Raji (cell line): ENCODE measurements around the gene MAN1A2.

ENCODE experiments used
- POLR2A ChIP-seq: IDR thresholded peaks from 2 replicates; pipeline ENCODE4 v1.6.1; 2011; ENCODE audit warnings: low read depth, low read length, control low read depth; ENCODE audit not compliant: insufficient read depth

Gene MAN1A2

DNA sequence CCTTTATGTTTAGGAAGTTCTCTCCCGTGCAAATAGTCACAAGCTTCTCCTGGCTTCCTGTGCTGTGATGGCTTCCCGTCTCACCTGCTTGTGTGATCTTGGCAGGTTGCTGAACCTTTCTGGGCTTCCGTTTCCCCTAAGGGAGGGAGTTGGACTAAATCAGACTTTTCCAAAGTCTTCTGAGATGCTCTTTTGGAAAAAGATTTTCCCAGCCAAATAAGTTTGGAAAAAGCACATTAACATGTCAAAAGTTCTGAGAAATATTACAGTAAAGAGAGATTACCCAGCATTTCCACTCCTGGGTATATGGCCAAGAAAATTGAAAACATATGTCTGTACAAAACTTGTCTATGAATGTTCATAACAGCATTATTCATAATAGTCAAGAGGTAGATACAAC is 202.6 kb downstream of the MAN1A2 start:
- no peak for TF ChIP-seq POLR2A

DNA sequence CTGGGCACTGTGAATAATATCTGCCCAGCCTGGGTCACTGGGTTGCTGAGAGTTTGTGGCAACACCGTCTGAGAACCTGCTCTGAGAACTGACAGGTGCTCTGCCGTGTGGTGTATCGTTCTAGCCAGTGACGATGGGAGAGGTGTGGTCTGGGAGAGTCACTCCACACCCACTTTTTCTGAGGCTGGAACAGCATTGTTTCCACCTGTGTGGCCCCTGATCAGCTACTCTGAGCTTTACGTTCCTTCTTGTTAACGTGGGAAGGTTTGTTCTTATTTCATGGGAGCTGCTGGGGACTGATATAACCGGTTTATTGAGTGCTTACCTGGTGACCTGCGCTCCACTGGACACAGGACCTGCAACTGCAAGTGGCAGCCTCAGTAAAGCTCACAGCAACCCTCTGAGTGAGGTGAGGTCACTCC is 203.8 kb downstream of the MAN1A2 start:
- no peak for TF ChIP-seq POLR2A

DNA sequence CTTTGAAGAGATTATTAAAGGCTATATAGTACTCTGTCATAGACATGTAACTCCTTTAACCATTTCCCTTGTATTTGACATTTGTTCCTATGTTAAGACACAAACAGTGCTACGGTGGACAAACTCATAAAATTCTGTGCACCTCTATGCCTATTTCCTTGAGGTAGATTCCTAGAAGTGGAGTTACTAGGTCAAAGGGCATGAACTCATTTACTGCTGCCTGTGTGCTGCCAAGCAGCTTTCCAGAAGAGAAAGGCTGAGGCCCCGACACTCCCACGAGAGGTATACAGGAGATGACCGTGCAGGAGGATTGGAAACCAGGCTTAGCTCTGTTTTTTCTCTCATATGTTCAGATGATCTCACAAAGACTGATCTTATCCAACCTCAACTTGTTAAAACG is 204.2 kb downstream of the MAN1A2 start:
- no peak for TF ChIP-seq POLR2A

DNA sequence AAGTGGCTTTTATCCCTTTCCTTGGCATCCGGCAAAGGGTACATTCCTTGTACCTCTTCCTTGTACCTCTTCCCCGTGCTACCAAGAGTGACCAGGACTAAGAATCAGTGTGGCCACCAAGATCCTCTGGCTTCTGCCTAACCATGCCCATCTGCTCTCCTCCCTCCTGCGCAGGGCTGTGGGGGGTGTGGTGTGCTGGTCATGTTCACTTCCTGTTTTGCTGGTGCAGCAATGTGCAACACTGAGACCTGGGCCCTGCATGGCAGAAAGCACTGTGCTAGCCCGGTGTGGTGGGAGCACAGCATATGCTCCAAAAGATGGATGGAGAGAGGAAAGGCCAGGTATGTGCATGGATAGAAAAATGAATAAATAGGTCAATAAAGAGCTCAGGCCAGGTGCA is 205.3 kb downstream of the MAN1A2 start:
- TF ChIP-seq POLR2A: no peak

DNA sequence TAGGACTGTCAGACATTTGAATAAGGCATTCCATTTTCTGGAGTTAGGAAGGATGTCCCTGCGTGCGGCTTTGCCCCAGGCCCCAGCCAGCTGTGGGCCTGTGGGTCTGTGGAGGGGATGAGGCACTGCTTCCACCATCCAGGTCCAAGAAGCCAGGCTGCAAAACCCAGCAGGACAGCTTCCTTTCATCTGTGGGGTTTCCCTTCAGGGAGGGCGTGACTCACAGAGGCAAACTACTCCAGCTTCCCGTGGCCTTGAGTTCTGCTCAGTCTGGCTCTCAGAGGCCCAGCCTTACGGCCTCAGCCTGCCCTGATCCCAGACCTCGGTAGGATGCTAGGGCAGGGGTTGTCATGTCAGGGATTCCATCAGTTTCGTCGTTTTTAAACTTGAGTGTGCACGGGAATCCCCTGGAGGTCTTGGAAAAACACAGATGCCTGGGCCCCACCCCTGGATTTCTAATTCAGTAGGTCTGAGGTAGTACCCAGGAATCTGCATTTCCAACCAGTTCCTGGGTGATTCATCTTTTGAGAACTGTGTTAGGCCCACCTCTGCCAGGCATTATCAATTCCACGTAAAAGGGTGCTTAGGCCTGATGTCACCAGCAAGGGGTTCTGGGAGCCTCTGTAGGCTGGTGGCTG is 206.3 kb downstream of the MAN1A2 start:
- no peak for TF ChIP-seq POLR2A

DNA sequence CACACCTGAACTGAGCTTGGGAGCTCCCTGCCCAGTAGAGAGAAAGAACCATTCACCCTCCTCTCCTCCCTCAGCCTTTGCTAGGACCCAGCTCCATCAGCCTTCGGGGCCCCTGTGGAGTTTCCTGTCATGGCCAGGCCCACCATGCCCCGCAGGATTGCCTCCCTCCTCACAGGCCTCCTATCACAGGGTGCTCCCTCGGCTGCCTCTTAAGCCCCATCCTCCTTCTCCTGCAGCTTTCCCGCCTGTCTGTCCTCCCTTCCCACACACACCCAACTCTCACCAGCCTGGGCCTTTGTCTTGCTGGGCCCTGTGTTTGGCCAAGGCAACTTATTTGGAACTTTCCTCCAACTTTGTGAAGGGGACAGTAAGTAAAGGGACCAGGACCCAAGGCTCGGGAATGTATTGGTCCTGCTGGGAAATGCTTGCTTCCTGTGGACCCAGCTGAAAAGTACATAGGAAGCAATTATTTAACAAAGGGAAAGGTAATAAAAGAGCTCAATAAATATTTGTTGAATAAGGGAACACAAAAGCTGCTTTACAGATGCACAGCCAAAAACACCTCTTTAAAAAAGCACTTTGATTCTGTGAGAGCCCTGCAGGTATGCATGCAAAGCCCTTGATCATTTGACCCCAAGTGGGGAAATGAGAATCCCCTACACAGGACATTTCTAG is 207.0 kb downstream of the MAN1A2 start:
- TF ChIP-seq POLR2A: no peak

DNA sequence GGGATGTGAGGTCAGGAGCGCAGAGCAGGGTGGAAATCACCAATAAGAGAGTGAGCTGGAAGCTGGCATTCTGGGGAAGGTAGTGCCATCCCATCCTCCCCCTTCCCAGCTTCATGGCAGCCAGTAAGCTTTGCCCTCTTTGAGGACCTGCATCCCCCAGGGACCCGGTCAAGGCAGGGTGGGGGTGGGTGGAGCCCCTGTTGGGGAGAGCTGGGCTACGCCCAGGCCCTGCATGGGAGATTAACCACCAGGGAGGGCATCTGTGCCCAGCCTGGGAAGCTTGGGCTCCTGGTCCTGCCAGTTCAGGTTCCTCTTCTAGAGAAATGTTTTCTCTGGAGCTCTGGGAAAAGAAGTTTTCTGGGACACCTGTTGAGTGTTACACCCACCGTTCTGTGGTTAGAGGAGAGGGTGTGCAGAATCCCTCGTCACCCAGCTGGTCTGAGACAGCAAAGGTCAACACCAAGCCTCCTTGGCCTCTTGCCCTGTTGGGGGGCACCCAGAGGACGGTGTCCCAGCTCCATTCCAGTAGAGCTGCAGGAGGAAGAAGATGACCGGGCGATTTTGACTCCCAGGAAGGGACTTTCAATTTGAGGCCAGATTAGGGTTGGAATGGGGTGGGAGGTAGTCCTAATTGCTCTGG is 208.5 kb downstream of the MAN1A2 start:
- TF ChIP-seq POLR2A: no peak

DNA sequence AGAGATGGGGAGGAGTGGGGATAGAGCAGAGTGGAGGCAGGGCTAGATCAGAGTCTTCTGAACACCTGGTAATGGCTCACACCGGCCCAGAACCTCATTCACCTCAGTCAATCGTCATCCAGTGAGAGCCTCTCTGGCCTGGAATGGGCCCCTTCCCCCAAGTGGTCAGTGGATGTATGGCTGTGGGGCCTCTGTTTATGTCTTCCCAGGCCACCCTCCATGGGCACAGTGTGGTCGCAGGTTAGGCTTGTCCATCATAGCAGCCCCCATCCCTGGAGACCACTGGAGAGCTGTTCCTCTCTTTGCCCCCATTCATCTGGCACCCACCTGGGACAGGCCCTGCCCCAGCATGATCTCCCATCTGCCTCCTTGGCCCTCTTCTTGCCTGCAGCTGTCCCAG is 209.0 kb downstream of the MAN1A2 start:
- no peak for TF ChIP-seq POLR2A

DNA sequence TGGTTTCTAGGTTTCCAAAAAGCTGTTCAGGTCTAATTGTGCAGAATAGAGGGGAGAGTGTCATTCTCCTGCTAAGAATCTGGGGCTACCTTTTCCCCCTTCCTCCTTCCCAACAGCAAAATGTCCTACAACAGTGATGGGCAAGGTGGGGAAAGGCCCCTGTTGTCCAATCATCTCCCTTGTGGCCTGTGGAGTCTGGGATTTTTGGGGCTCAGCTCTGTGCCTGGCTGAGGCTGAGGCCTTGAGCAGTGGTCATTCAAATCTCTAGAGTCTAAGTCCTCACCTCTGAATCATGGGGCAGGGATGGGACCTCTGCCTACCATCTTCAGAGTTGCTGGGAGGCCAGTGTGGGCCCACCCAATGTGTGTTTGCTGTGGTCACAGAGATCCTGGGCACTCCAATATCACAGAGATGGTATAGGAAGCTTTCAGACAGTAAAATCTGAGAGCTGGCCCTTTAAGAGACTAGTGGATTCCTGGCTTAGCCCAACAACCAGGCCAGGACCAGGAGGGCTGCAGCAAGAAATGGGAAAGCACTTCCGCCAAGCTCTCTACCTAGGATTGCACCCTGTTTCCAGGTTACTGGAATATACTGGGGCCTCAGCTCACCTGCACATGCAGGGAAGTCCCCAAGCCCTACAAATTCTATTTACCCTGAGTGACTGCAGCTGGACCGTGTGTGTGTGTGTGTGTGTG is 210.1 kb downstream of the MAN1A2 start:
- no peak for TF ChIP-seq POLR2A

DNA sequence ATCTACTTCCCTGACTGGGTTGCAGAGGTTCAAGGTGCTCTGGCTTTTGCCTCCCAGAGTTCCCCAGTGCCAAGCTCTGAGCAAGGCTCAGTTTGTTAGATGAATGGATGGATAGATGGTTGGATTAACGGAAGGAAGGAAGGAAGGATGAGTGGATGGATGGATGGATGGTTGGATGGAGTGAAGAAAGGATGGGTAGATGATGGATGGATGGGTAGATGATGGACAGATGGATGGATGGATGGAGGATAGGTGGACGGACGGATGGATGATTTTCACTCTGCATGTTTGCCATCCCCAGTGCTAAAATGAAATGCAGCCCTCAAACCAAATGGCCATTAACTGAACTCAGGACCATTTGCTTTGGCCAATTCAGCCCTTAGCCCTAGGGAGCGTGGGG is 211.2 kb downstream of the MAN1A2 start:
- TF ChIP-seq POLR2A: no peak
